GM13976 (cell line): ENCODE data around the gene NFIA.

Experiments used
- DNase-seq: peaks from one replicate; pipeline ENCODE4 v3.0.0; 2012; ENCODE audit warnings: low spot score
- in situ Hi-C: fragments of 300-500 bp; cut with MboI; formaldehyde crosslinking; loops from one replicate; pipeline ENCODE4 v1.12.0; 2022; ENCODE audit warnings: low sequenced_read_pairs, mixed read lengths, inconsistent platforms; ENCODE audit not compliant: unreplicated experiment
- TF ChIP-seq, protein P1 (sequence below): IDR thresholded peaks from 2 replicates; pipeline ENCODE4 v1.5.1; 2012; ENCODE audit warnings: borderline replicate concordance, mild to moderate bottlenecking; ENCODE audit not compliant: insufficient read depth; ENCODE audit errors: extremely low read depth, missing control alignments, control extremely low read depth

Gene NFIA

DNA sequence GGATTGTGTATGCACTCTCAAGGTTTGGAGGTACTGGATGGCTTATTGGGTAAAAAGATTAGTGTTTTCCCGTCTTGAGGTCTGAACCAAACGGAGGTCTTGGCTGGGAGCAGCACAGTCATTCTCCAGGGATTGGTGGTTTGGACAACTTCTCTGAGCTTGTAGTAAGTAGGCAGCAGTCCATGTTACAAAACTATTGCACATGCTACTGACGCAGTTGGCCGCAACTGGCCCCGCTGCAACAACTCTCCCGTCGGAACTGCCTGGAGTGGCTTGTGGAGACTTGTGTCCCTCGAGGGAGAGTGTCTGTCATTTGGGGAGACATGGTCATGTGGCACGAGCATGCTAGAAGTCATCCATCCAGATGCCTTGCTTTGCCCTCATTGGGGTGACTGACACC, 366.6 kb downstream of the NFIA start:
- in situ Hi-C loops, result no loop called here
- TF ChIP-seq, protein P1, sequence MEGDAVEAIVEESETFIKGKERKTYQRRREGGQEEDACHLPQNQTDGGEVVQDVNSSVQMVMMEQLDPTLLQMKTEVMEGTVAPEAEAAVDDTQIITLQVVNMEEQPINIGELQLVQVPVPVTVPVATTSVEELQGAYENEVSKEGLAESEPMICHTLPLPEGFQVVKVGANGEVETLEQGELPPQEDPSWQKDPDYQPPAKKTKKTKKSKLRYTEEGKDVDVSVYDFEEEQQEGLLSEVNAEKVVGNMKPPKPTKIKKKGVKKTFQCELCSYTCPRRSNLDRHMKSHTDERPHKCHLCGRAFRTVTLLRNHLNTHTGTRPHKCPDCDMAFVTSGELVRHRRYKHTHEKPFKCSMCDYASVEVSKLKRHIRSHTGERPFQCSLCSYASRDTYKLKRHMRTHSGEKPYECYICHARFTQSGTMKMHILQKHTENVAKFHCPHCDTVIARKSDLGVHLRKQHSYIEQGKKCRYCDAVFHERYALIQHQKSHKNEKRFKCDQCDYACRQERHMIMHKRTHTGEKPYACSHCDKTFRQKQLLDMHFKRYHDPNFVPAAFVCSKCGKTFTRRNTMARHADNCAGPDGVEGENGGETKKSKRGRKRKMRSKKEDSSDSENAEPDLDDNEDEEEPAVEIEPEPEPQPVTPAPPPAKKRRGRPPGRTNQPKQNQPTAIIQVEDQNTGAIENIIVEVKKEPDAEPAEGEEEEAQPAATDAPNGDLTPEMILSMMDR, result no peak
- DNase-seq, result no peak

DNA sequence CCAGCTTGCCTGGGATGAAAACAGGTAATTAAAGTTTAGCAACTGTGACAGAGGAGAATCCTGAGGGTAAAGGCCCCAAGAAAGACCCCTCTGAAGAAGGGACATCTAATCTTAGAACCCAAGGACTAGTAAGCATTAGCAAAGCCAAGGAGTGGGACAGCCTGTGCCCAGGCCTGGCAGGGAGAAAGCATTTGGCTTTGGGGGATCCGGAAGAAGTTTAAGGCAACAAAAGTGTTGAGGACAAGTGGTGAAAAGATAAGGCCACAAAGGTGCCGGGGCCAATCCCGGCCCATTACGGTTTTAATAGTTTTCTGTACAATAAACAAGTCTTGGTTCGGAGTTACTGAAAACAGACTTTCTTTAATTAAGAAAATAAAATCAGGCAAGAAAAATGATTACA, 367.0 kb downstream of the NFIA start:
- in situ Hi-C loops, result no loop called here

DNA sequence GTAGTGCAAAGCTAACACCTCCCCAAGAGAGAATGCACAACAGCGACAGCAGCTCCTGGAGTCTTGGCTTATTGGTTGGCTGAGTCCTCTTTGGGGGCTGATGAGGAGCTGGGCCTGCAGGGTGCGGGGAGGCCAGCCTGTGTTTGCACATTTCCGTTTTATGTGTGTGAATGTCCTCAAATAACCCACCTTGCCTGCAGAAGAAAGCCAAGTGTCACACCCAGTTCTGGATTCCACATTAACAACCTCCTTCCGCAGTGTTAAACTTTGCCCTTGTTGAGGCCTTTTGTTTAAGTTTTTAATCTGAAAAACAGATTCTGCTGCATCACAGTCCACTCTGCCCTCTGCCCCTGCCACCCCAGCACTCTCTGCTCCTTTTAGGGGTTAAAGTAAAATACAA, 368.1 kb downstream of the NFIA start:
- TF ChIP-seq, protein P1, result no peak
- no peak for DNase-seq
- in situ Hi-C loops, result no loop called here

More for the DNA sequence above, 367.0 kb downstream of the NFIA start:
- DNase-seq, result no peak
- TF ChIP-seq, protein P1, result no peak

DNA sequence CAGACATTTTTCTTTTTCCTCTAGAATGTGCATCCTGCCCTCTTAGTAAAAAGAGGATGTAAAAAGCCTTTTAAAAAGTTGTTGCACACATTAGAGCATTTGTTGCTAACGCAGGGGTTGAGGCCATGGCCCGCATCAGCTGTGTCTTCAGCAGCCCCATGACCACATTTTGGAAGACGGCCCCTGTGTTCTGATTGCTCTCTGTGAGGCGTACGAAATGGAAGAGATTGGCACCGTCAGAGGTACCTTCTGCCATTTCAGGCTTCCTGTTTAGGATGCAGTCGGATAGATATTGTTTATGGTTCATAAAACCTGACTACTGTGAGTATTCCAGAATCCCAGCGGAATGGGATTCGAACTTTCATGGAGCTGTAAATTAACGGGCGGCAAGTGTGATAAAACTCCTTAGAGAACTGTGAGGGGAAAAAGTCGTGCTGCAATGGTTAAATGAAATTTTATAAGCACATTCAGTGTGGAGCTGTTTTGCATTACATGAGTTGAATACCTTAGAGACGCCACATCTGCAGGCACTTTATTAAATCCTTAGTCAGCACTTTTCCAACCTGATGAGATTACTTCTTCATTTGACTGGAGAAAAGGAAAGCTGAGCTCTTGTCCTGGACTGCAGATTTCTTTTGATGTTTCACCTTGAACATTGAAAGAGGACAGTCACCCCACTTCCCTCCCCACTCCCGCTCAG, 368.7 kb downstream of the NFIA start:
- no peak for DNase-seq
- in situ Hi-C loops, result no loop called here
- TF ChIP-seq, protein P1, result no peak

GRCh38 chr1:61451572-61451968, 369.2 kb downstream of the NFIA start:
- TF ChIP-seq, protein P1, result no peak
- no peak for DNase-seq
- in situ Hi-C loops, result no loop called here

DNA sequence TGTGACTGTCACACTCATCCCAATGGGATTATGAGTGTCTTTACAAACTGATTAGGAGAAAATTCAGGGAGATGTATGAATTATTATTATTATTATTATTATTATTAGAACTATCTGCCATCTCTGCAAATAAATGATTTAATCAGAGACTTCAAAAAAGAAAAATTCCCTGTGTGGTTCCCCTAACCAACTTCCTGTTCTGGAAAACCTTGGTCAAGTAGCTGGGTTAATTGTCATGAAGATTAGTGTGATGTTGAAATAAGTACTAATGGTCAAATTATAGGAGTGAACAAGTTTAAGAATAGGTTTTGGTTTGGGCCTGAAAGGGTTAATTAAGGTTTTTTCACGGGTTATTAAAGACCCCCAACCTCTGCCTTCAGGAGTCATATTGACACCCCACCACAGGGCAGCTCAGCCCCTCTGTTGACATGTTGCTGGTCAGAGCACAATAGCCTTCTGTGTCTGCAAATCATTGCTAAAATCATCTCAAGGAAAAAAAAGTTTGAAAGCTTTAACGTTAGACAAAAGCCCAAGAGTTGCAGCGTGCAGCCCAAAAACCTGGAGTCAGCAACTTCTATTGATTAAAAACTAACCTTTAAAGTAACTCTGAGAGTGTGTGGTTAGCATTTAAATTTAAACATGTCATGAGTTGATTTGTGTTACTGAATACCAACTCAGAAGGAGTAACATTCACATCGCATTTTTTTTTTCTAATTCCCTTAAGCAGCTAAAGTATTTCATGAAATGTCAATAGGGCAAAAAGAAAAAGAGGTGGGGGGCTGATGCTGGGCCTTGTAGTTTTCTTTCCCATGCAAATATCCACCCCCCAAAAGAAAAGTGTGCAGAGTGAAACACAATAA, 370.0 kb downstream of the NFIA start:
- TF ChIP-seq, protein P1, result no peak
- DNase-seq, result no peak
- in situ Hi-C loops, result no loop called here
